GM12878 (cell line): Measurements from ENCODE around the gene KCNJ10.

Experiments
- ASH2L ChIP-seq: fragments of 300-600, 200-600 bp; sonication (generic); IDR thresholded peaks from 2 replicates; pipeline ENCODE4 v1.6.1; 2017; ENCODE audit warnings: low read depth, mild to moderate bottlenecking, borderline replicate concordance
- CEBPB ChIP-seq, 2 experiments: fragments of 150-350 bp in 1 of 2; IDR thresholded peaks; 2 replicates each; pipeline ENCODE4 v1.6.1; 2012 to 2014; ENCODE audit warnings: low read depth in 2 of 2, low read length in 2 of 2, borderline replicate concordance in 1 of 2, inconsistent platforms in 1 of 2
- CHD1 ChIP-seq: IDR thresholded peaks from 2 replicates; pipeline ENCODE4 v1.6.1; 2012; ENCODE audit warnings: low read depth, low read length, improper control_type of control experiment
- EP300 ChIP-seq, 2 experiments: fragments of 150-350 bp in 1 of 2; IDR thresholded peaks; 2 replicates each; pipeline ENCODE4 v1.6.1; 2011 to 2012; ENCODE audit warnings: low read depth in 2 of 2, low read length in 2 of 2, borderline replicate concordance in 1 of 2, improper control_type of control experiment in 1 of 2, inconsistent platforms in 1 of 2; ENCODE audit not compliant: control insufficient read depth in 1 of 2
- EZH2 ChIP-seq: IDR thresholded peaks from 2 replicates; pipeline ENCODE4 v1.6.1; 2012; ENCODE audit warnings: low read depth, mild to moderate bottlenecking, control low read depth, inconsistent platforms, low read length, borderline replicate concordance; ENCODE audit not compliant: control insufficient read depth
- HDGF ChIP-seq: fragments of 450-650 bp; IDR thresholded peaks from 2 replicates; pipeline ENCODE4 v1.6.1; 2016; ENCODE audit warnings: antibody characterized with exemption
- MXI1 ChIP-seq: fragments of 150-350 bp; IDR thresholded peaks from 2 replicates; pipeline ENCODE4 v1.6.1; 2011; ENCODE audit warnings: low read depth, mild to moderate bottlenecking, inconsistent platforms, low read length, improper control_type of control experiment
- SREBF2 ChIP-seq: IDR thresholded peaks from 2 replicates; pipeline ENCODE4 v1.6.1; 2012; ENCODE audit warnings: mild to moderate bottlenecking, low read length
- TF ChIP-seq, protein P1 (sequence below), 3 experiments: IDR thresholded peaks in 2 of 3; conservative IDR thresholded peaks in 1 of 3; 2 replicates each; pipeline ENCODE4 v1.5.1; 2011; ENCODE audit warnings: low read depth in 3 of 3, low read length in 3 of 3, mild to moderate bottlenecking in 3 of 3, control low read depth in 2 of 3, moderate library complexity in 2 of 3, inconsistent platforms in 1 of 3, mixed read lengths in 1 of 3; ENCODE audit not compliant: control insufficient read depth in 2 of 3, insufficient read depth in 1 of 3; ENCODE audit errors: extremely low read depth in 1 of 3
- TF ChIP-seq, protein P2 (sequence below): IDR thresholded peaks from 2 replicates; pipeline ENCODE4 v1.6.1; 2011; ENCODE audit warnings: mild to moderate bottlenecking, low read depth, low read length, moderate library complexity; ENCODE audit not compliant: insufficient replicate concordance

DNA sequence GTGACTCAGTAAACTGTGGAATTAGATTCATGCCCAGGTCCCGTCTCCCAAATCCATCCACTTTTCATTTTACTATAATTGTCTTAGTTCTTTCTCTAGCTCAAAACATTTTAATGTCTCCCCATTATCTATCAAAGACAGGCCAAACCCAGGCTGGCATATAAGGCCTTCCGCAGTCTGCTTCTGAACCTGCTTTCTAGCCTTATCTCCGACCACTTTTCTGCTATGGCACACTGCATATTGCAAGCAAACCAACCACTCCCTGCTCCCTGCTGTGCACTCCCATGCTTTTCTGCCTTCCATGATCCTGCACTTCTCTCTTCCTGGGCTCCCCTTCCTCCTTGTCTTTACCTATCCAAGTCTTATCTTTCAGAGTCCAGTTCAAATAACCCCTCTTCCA is 20.9 kb downstream of the KCNJ10 start:
- TF ChIP-seq, protein P1, sequence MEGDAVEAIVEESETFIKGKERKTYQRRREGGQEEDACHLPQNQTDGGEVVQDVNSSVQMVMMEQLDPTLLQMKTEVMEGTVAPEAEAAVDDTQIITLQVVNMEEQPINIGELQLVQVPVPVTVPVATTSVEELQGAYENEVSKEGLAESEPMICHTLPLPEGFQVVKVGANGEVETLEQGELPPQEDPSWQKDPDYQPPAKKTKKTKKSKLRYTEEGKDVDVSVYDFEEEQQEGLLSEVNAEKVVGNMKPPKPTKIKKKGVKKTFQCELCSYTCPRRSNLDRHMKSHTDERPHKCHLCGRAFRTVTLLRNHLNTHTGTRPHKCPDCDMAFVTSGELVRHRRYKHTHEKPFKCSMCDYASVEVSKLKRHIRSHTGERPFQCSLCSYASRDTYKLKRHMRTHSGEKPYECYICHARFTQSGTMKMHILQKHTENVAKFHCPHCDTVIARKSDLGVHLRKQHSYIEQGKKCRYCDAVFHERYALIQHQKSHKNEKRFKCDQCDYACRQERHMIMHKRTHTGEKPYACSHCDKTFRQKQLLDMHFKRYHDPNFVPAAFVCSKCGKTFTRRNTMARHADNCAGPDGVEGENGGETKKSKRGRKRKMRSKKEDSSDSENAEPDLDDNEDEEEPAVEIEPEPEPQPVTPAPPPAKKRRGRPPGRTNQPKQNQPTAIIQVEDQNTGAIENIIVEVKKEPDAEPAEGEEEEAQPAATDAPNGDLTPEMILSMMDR (IDR thresholded peaks at IDR 0.05 in 2 of 3, conservative IDR thresholded peaks at IDR 0.05 in 1 of 3; ENCODE audit: control insufficient read depth in 2 of 3, extremely low read depth in 1 of 3, insufficient read depth in 1 of 3, low read depth in 3 of 3, low read length in 3 of 3), result no peak
- no peak for TF ChIP-seq SREBF2
- TF ChIP-seq, protein P2, sequence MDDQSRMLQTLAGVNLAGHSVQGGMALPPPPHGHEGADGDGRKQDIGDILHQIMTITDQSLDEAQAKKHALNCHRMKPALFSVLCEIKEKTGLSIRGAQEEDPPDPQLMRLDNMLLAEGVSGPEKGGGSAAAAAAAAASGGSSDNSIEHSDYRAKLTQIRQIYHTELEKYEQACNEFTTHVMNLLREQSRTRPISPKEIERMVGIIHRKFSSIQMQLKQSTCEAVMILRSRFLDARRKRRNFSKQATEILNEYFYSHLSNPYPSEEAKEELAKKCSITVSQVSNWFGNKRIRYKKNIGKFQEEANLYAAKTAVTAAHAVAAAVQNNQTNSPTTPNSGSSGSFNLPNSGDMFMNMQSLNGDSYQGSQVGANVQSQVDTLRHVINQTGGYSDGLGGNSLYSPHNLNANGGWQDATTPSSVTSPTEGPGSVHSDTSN, result no peak
- TF ChIP-seq CEBPB (IDR thresholded peaks at IDR 0.05; ENCODE audit: borderline replicate concordance in 1 of 2, low read depth in 2 of 2, low read length in 2 of 2), result no peak
- no peak for TF ChIP-seq HDGF
- TF ChIP-seq ASH2L, result no peak
- TF ChIP-seq EZH2, result no peak
- no peak for TF ChIP-seq MXI1
- TF ChIP-seq EP300 (IDR thresholded peaks at IDR 0.05; ENCODE audit: borderline replicate concordance in 1 of 2, control insufficient read depth in 1 of 2, low read depth in 2 of 2, low read length in 2 of 2), result no peak
- TF ChIP-seq CHD1, result no peak
